Thyroid gland (tissue), 4 donors: ENCODE measurements around the gene STAC.

Source experiments
- CTCF ChIP-seq, 6 experiments: fragments of 200-600 bp in 3 of 6; fragments of 450-650 bp in 3 of 6; sonication (generic) in 3 of 6; IDR thresholded peaks; one replicate each; pipeline ENCODE4 v1.5.1; 2016 to 2019; ENCODE audit warnings: antibody characterized with exemption in 6 of 6, mild to moderate bottlenecking in 2 of 6, inconsistent platforms in 1 of 6, moderate library complexity in 1 of 6
- POLR2A ChIP-seq, 2 donors: fragments of 450-650 bp; IDR thresholded peaks; one replicate each; pipeline ENCODE4 v1.6.1; 2017; ENCODE audit warnings: antibody characterized with exemption in 2 of 2, mild to moderate bottlenecking in 2 of 2, moderate library complexity in 1 of 2

GRCh38 chr3:36446276-36446675 is 66.0 kb downstream of the STAC start:
- TF ChIP-seq CTCF (IDR thresholded peaks at IDR 0.05) (no peak), POLR2A (IDR thresholded peaks at IDR 0.05) (no peak)
